GM12878 (cell line): ENCODE measurements around the gene LAP3. TPM values are rescaled to one million over a fixed set of nuclear protein-coding genes. Genes with fewer than 3 reads are reported as not detected.

Experiments
- ATAC-seq: fragments of 200-7000 bp; cut with Tn5 transposase; 3 replicates; pipeline ENCODE4 v1.9.1; 2020; ENCODE audit warnings: mild to moderate bottlenecking, moderate library complexity
- BruUV-seq: library from RNA; stranded (reverse); fragments of 400-500 nt; replicated peaks from 2 replicates; lab custom pipeline; 2021; lab: Mats Ljungman, UMichigan
- CTCF ChIA-PET: fragments of 300-600 bp; sonication (Branson Sonifier 250); formaldehyde crosslinking; extraction: SDS; loops from one replicate; lab custom pipeline; 2021; ENCODE audit warnings: inconsistent platforms; lab: Yijun Ruan, JAX
- POLR2A ChIA-PET: fragments of 350-600 bp; formaldehyde crosslinking; extraction: SDS; loops from one replicate; lab custom pipeline; 2021; ENCODE audit warnings: inconsistent platforms; lab: Charles Lee
- RAD21 ChIA-PET: fragments of 300-600 bp; sonication (Branson Sonifier 250); formaldehyde crosslinking; loops from one replicate; lab custom pipeline; 2023; ENCODE audit warnings: antibody characterized with exemption; ENCODE audit not compliant: unreplicated experiment; lab: Charles Lee
- SMC1A ChIA-PET: fragments of 300-600 bp; sonication (Branson Sonifier 250); formaldehyde crosslinking; loops from one replicate; lab custom pipeline; 2023; ENCODE audit not compliant: unreplicated experiment, uncharacterized antibody; lab: Charles Lee
- DNase-seq: peaks from one replicate; pipeline ENCODE4 v3.0.0-alpha.2; 2011; ENCODE audit warnings: low read depth, low spot score
- FAIRE-seq: peaks from 3 replicates; lab custom pipeline; 2011; peaks lifted over from hg19 to GRCh38; lab: Jason Lieb, UNC
- H2AFZ ChIP-seq: 2 replicates; pipeline ENCODE4 v1.6.0; 2011; ENCODE audit warnings: low read depth, low read length, control low read depth; ENCODE audit not compliant: control insufficient read depth
- H3K27ac ChIP-seq: 2 replicates; pipeline ENCODE4 v1.5.1; 2011; ENCODE audit warnings: control low read depth; ENCODE audit not compliant: control insufficient read depth, insufficient read depth
- H3K27me3 ChIP-seq, 2 experiments: replicated peaks in 1 of 2; 2 replicates each; pipeline versions ENCODE4 v1.6.0 to v1.6.1; 2011; ENCODE audit warnings: low read length in 1 of 2; ENCODE audit not compliant: control insufficient read depth in 2 of 2, insufficient read depth in 2 of 2
- H3K36me3 ChIP-seq, 2 experiments: 2 replicates each; pipeline ENCODE4 v1.5.1; 2011; ENCODE audit warnings: low read length in 1 of 2; ENCODE audit not compliant: control insufficient read depth in 2 of 2, insufficient read depth in 2 of 2
- H3K4me1 ChIP-seq: 2 replicates; pipeline ENCODE4 v1.6.1; 2011; ENCODE audit warnings: mild to moderate bottlenecking, low read length, moderate library complexity, mixed read lengths; ENCODE audit not compliant: control insufficient read depth, insufficient read depth
- H3K4me2 ChIP-seq: 2 replicates; pipeline ENCODE4 v1.6.0; 2011; ENCODE audit warnings: control low read depth; ENCODE audit not compliant: control insufficient read depth, insufficient read depth
- H3K4me3 ChIP-seq: fragments of 200-600 bp; sonication (generic); 2 replicates; pipeline ENCODE4 v1.5.1; 2016
- H3K79me2 ChIP-seq: 2 replicates; pipeline ENCODE4 v1.6.0; 2011; ENCODE audit warnings: low read length; ENCODE audit not compliant: control insufficient read depth, insufficient read depth
- H3K9ac ChIP-seq: 2 replicates; pipeline ENCODE4 v1.8.0; 2011; ENCODE audit warnings: low read length, control low read depth, mixed read lengths; ENCODE audit not compliant: control insufficient read depth, insufficient read depth
- H3K9me3 ChIP-seq: replicated peaks from 3 replicates; pipeline ENCODE4 v1.5.1; 2011; ENCODE audit warnings: mild to moderate bottlenecking, low read length; ENCODE audit not compliant: control insufficient read depth, insufficient read depth
- H4K20me1 ChIP-seq: 2 replicates; pipeline ENCODE4 v1.6.0; 2011; ENCODE audit not compliant: control insufficient read depth, insufficient read depth
- BMI1 ChIP-seq: fragments of 450-650 bp; IDR thresholded peaks from 2 replicates; pipeline ENCODE4 v1.6.1; 2016; ENCODE audit warnings: mild to moderate bottlenecking, moderate library complexity, borderline replicate concordance
- CBX3 ChIP-seq: fragments of 200-600 bp; sonication (generic); IDR thresholded peaks from 2 replicates; pipeline ENCODE4 v1.6.1; 2016; ENCODE audit warnings: low read depth, borderline replicate concordance
- EED ChIP-seq: sonication (generic); IDR thresholded peaks from 2 replicates; pipeline ENCODE4 v1.6.1; 2016; ENCODE audit warnings: antibody characterized with exemption, low read depth
- MTA2 ChIP-seq: fragments of 450-650 bp; IDR thresholded peaks from 2 replicates; pipeline ENCODE4 v1.6.1; 2016; ENCODE audit warnings: low read depth, mild to moderate bottlenecking, moderate library complexity
- MXI1 ChIP-seq: fragments of 150-350 bp; IDR thresholded peaks from 2 replicates; pipeline ENCODE4 v1.6.1; 2011; ENCODE audit warnings: low read depth, mild to moderate bottlenecking, inconsistent platforms, low read length, improper control_type of control experiment
- MYB ChIP-seq: fragments of 150-350 bp; IDR thresholded peaks from 2 replicates; pipeline ENCODE4 v1.6.1; 2014; ENCODE audit warnings: mild to moderate bottlenecking, low read depth, low read length, borderline replicate concordance
- PAX5 ChIP-seq: IDR thresholded peaks from 2 replicates; pipeline ENCODE4 v1.6.1; 2011; ENCODE audit warnings: low read depth, low read length, borderline replicate concordance
- POLR2A ChIP-seq: IDR thresholded peaks from 2 replicates; pipeline ENCODE4 v1.6.1; 2011; ENCODE audit warnings: low read depth, mild to moderate bottlenecking, low read length
- STAT1 ChIP-seq: fragments of 450-650 bp; conservative IDR thresholded peaks from 2 replicates; pipeline ENCODE4 v1.6.1; 2014; ENCODE audit warnings: antibody characterized with exemption, mild to moderate bottlenecking
- TBL1XR1 ChIP-seq: IDR thresholded peaks from 2 replicates; pipeline ENCODE4 v1.6.1; 2012; ENCODE audit warnings: low read depth, low read length, improper control_type of control experiment
- WGBS: methylation state at CpG from one replicate; pipeline ENCODE4 v1.1.6; 2016; ENCODE audit warnings: low lambda C conversion rate; ENCODE audit not compliant: insufficient replicate concordance, insufficient coverage; ENCODE audit errors: missing lambda C conversion rate; 5-methylcytosine and 5-hydroxymethylcytosine counted together
- in situ Hi-C: fragments of 300-500 bp; cut with MboI; formaldehyde crosslinking; loops from 9 replicates; pipeline ENCODE4 v1.14.3; 2018; ENCODE audit warnings: mixed read lengths
- intact Hi-C: fragments of 100-400 bp; cut with micrococcal nuclease; formaldehyde crosslinking; loops from one replicate; pipeline ENCODE4 v1.14.2; 2022; ENCODE audit not compliant: unreplicated experiment
- polyA plus RNA-seq, 11 experiments: library from polyadenylated mRNA; depleted of rRNA in 4 of 11; unstranded in 6 of 11; stranded (reverse) in 5 of 11; fragments of >200 nt; fragmentation: Nextera tagmentation in 4 of 11; fragmentation: Illumina TruSeq in 1 of 11; extraction: Ambion mirVana in 4 of 11; extraction: Trizol in 1 of 11; gene quantifications; 1 replicate in 1 of 11; 2 replicates in 10 of 11; pipeline versions ENCODE4 v1.2.1 to v1.2.3, GENCODE V29; 2011 to 2016; ENCODE audit warnings: inconsistent platforms in 2 of 11, missing spikeins in 2 of 11, low read depth in 1 of 11
- total RNA-seq, 4 experiments: library from RNA; depleted of rRNA in 3 of 4; stranded (reverse); fragments of >200 nt in 3 of 4; fragmentation: Illumina TruSeq in 1 of 4; extraction: Trizol in 1 of 4; gene quantifications; 2 replicates each; pipeline versions ENCODE4 v1.2.1 to v1.2.3, GENCODE V29; 2013 to 2021
- TF ChIP-seq, protein P1 (sequence below): fragments of 450-650 bp; IDR thresholded peaks from 2 replicates; pipeline ENCODE4 v1.6.1; 2017; ENCODE audit warnings: mild to moderate bottlenecking, moderate library complexity
- TF ChIP-seq, protein P2 (sequence below): fragments of 450-650 bp; IDR thresholded peaks from 2 replicates; pipeline ENCODE4 v1.6.1; 2017; ENCODE audit warnings: low read depth, mild to moderate bottlenecking, moderate library complexity
- TF ChIP-seq, protein P3 (sequence below): fragments of 150-350 bp; IDR thresholded peaks from 2 replicates; pipeline ENCODE4 v1.6.1; 2014; ENCODE audit warnings: mild to moderate bottlenecking, low read depth, low read length

LAP3 gene
- total and polyA plus RNA-seq, 10 of the 15 experiments (the other 5 are each of a cell fraction or from before 2014, with no cell fraction given) = 134 to 249 (median 204) TPM

DNA sequence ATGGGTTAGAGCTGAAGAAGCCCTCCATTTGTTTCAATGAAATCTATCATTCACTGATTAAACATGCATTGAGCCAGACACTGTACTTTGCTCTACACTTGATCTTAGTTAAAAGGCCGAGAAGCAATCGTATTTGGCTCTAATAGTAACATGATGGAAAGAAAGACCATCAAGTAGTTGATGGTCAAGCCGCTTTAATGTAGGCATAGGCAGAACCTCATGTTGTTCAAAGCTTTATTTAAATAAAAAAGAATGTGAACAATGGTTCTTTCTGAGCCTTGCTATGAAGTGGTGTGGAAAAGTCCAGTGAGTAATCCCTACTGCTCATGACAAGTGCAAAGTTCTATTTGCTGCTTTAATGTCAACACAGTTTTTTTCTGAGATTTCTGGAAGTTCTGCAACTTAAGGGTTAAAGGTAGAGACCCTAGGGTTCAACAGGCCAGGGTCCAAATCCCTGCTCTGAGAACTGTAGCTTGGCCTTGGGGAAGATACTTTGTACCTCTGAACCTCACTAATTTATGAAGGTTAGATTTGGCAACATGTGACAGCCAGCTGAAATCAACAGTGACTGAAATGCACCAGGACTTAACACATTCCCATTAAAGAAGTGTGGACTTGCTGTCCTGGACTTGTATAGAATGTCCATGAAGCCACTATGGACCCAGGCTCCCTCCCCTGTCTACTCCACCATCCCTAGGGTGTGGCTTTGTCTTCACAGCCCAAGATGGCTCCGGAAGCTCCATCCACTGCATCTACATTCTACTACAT is 17.9 kb upstream of the LAP3 start (continued):
- TF ChIP-seq, protein P1, sequence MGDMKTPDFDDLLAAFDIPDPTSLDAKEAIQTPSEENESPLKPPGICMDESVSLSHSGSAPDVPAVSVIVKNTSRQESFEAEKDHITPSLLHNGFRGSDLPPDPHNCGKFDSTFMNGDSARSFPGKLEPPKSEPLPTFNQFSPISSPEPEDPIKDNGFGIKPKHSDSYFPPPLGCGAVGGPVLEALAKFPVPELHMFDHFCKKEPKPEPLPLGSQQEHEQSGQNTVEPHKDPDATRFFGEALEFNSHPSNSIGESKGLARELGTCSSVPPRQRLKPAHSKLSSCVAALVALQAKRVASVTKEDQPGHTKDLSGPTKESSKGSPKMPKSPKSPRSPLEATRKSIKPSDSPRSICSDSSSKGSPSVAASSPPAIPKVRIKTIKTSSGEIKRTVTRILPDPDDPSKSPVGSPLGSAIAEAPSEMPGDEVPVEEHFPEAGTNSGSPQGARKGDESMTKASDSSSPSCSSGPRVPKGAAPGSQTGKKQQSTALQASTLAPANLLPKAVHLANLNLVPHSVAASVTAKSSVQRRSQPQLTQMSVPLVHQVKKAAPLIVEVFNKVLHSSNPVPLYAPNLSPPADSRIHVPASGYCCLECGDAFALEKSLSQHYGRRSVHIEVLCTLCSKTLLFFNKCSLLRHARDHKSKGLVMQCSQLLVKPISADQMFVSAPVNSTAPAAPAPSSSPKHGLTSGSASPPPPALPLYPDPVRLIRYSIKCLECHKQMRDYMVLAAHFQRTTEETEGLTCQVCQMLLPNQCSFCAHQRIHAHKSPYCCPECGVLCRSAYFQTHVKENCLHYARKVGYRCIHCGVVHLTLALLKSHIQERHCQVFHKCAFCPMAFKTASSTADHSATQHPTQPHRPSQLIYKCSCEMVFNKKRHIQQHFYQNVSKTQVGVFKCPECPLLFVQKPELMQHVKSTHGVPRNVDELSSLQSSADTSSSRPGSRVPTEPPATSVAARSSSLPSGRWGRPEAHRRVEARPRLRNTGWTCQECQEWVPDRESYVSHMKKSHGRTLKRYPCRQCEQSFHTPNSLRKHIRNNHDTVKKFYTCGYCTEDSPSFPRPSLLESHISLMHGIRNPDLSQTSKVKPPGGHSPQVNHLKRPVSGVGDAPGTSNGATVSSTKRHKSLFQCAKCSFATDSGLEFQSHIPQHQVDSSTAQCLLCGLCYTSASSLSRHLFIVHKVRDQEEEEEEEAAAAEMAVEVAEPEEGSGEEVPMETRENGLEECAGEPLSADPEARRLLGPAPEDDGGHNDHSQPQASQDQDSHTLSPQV = no peak
- TF ChIP-seq TBL1XR1 (no peak), EED (no peak), POLR2A (no peak)
- TF ChIP-seq, all 136 proteins: peak for 0

DNA sequence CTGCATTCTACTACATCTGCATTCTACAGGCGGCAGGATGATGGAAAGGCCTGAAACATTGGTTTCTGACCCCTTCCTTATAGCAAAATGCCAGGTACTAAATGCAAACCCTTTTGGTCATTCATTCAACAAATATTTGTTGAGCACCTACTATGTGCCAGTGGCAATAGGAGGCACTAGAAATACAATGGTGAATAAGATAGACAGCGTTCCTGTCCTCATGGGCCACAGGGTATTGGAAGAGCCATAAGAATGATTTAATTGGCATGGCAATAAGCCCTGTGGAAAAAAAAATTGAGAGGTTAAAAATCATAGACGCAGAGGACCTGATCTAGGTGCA is 17.3 kb upstream of the LAP3 start:
- H3K9me3 ChIP-seq = no peaks in the 10 kb centered on the region
- H2AFZ ChIP-seq = no peak overlapping the region
- CTCF ChIA-PET = no interaction called here
- no peaks in the 10 kb centered on the region for H4K20me1 ChIP-seq
- FAIRE-seq (no peak), DNase-seq (no peak), ATAC-seq (no peak)
- intact Hi-C loops (no loop called here), in situ Hi-C loops (loop anchor here (10.0 kb wide), 1 partner anchor 805 kb away; no protein-coding TSS in a partner anchor)
- H3K27ac ChIP-seq = no peak overlapping the region
- SMC1A ChIA-PET = no interaction called here
- no TSS peak for BruUV-seq
- H3K27me3 ChIP-seq = no peaks in the 10 kb centered on the region; a peak in 1 of 4 replicates
- 87% methylated on average over 3 of the region's 3 CpGs for WGBS
- H3K4me3 ChIP-seq = no peak overlapping the region
- no peaks in the 10 kb centered on the region for H3K36me3 ChIP-seq
- TF ChIP-seq PAX5 (no peak), BMI1 (no peak), MYB (no peak), STAT1 (no peak), CBX3 (no peak), MTA2 (no peak), MXI1 (no peak)
- TF ChIP-seq, protein P2, sequence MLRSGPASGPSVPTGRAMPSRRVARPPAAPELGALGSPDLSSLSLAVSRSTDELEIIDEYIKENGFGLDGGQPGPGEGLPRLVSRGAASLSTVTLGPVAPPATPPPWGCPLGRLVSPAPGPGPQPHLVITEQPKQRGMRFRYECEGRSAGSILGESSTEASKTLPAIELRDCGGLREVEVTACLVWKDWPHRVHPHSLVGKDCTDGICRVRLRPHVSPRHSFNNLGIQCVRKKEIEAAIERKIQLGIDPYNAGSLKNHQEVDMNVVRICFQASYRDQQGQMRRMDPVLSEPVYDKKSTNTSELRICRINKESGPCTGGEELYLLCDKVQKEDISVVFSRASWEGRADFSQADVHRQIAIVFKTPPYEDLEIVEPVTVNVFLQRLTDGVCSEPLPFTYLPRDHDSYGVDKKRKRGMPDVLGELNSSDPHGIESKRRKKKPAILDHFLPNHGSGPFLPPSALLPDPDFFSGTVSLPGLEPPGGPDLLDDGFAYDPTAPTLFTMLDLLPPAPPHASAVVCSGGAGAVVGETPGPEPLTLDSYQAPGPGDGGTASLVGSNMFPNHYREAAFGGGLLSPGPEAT = no peak
- TF ChIP-seq, protein P3, sequence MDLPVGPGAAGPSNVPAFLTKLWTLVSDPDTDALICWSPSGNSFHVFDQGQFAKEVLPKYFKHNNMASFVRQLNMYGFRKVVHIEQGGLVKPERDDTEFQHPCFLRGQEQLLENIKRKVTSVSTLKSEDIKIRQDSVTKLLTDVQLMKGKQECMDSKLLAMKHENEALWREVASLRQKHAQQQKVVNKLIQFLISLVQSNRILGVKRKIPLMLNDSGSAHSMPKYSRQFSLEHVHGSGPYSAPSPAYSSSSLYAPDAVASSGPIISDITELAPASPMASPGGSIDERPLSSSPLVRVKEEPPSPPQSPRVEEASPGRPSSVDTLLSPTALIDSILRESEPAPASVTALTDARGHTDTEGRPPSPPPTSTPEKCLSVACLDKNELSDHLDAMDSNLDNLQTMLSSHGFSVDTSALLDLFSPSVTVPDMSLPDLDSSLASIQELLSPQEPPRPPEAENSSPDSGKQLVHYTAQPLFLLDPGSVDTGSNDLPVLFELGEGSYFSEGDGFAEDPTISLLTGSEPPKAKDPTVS = no peak
- H3K79me2 ChIP-seq = no peaks in the 10 kb centered on the region
- no peak overlapping the region for H3K4me2 ChIP-seq
- POLR2A ChIA-PET = no interaction called here
- RAD21 ChIA-PET = no interaction called here
- H3K9ac ChIP-seq = no peak overlapping the region
- no peaks in the 10 kb centered on the region for H3K4me1 ChIP-seq
